Spinal cord (tissue), 4 donors: ENCODE measurements around the gene BAZ2A. TPM values are rescaled to one million over a fixed set of nuclear protein-coding genes. Genes with fewer than 3 reads are reported as not detected.

Experiments
- polyA plus RNA-seq, 2 donors: library from polyadenylated mRNA; unstranded; fragments of 120-200 nt; gene quantifications; one replicate each; pipeline ENCODE4 v1.2.1, GENCODE V29; 2013; ENCODE audit not compliant: insufficient read length in 2 of 2
- small RNA-seq: library from RNA; depleted of rRNA; stranded (forward); fragments of <200 nt; gene quantifications from one replicate; pipeline ENCODE3, GENCODE V24; 2014; ENCODE audit warnings: low replicate concordance
- total RNA-seq, 2 donors: library from RNA; depleted of rRNA in 1 of 2; stranded (reverse); fragments of 120-200 nt in 1 of 2; fragments of >200 nt in 1 of 2; gene quantifications; one replicate each; pipeline versions ENCODE4 v1.2.3 to v1.2.4, GENCODE V29; 2013 to 2014

The BAZ2A gene
- total and polyA plus RNA-seq, 4 donors = 20.7 to 49.3 (median 40.1) TPM

Small RNAs within 50 kb of the gene (small RNA-seq; reads per million reads assigned to genes)
- gene RN7SL809P (not detected), gene RNU6-343P (not detected), gene SNORD59A (4,763 reads per million, percentile 100 among the genes with 10 or more reads in this experiment)

Other genes starting within 250 kb of the BAZ2A start
- 10 to 100 TPM; 10.1 to 10.6 TPM for gene TIMELESS, start 180.9 kb downstream of the BAZ2A start, total RNA-seq
- gene TIMELESS, start 180.9 kb downstream of the BAZ2A start, polyA plus RNA-seq = 10 to 100 TPM; 20.4 to 24.8 TPM
- under 1 TPM in 1 of 2 donors, not detected in 1; 0.30 TPM for gene MIP, start 175.7 kb downstream of the BAZ2A start, total RNA-seq
- under 1 TPM in 1 of 2 donors, not detected in 1; 0.60 TPM for gene MIP, start 175.7 kb downstream of the BAZ2A start, polyA plus RNA-seq
- gene SPRYD4, start 161.7 kb downstream of the BAZ2A start, total RNA-seq = 1 to 10 TPM; 1.7 to 3.8 TPM
- 1 to 10 TPM; 2.7 to 5.1 TPM for gene SPRYD4, start 161.7 kb downstream of the BAZ2A start, polyA plus RNA-seq
- gene GLS2, start 142.2 kb downstream of the BAZ2A start, total RNA-seq = 10 to 100 TPM in 1 of 2 donors, 1 to 10 TPM in 1; 3.1 to 10.5 TPM
- gene GLS2, start 142.2 kb downstream of the BAZ2A start, polyA plus RNA-seq = 10 to 100 TPM in 1 of 2 donors, 1 to 10 TPM in 1; 9.6 to 10.8 TPM
- gene RBMS2, start 108.5 kb downstream of the BAZ2A start, total RNA-seq = 10 to 100 TPM; 12.3 to 19.8 TPM
- 10 to 100 TPM; 13.0 to 23.7 TPM for gene RBMS2, start 108.5 kb downstream of the BAZ2A start, polyA plus RNA-seq
- 100 to 1,000 TPM; 432 to 536 TPM for gene ATP5F1B, start 15.7 kb upstream of the BAZ2A start, total RNA-seq
- 100 to 1,000 TPM; 816 to 838 TPM for gene ATP5F1B, start 15.7 kb upstream of the BAZ2A start, polyA plus RNA-seq
- 100 to 1,000 TPM in 1 of 2 donors, 10 to 100 TPM in 1; 91.6 to 147 TPM for gene PTGES3, start 58.0 kb upstream of the BAZ2A start, total RNA-seq
- gene PTGES3, start 58.0 kb upstream of the BAZ2A start, polyA plus RNA-seq = 100 to 1,000 TPM; 266 to 304 TPM
- gene NACA, start 95.0 kb upstream of the BAZ2A start, total RNA-seq = 1,000 to 10,000 TPM in 1 of 2 donors, 100 to 1,000 TPM in 1; 832 to 1,792 TPM
- 1,000 to 10,000 TPM; 1,291 to 1,360 TPM for gene NACA, start 95.0 kb upstream of the BAZ2A start, polyA plus RNA-seq
- gene PRIM1, start 122.0 kb upstream of the BAZ2A start, total RNA-seq = 10 to 100 TPM; 15.0 to 19.9 TPM
- gene PRIM1, start 122.0 kb upstream of the BAZ2A start, polyA plus RNA-seq = 10 to 100 TPM; 16.5 to 17.0 TPM
- gene HSD17B6, start 133.0 kb upstream of the BAZ2A start, total RNA-seq = 10 to 100 TPM in 1 of 2 donors, 1 to 10 TPM in 1; 7.7 to 21.2 TPM
- gene HSD17B6, start 133.0 kb upstream of the BAZ2A start, polyA plus RNA-seq = 10 to 100 TPM; 22.4 to 27.2 TPM